Measurements from ENCODE around the gene CCDC92.

- TF ChIP-seq CTCF (IDR thresholded peaks at IDR 0.05; ENCODE audit: poor library complexity): no peak
- no peak for TF ChIP-seq EZH2 (IDR thresholded peaks at IDR 0.05; ENCODE audit: borderline replicate concordance)
- TF ChIP-seq EZH2phosphoT487 (IDR thresholded peaks at IDR 0.05; ENCODE audit: low read depth, severe bottlenecking, unreplicated experiment): no peak
These were observed 1.1 kb upstream of the CCDC92 start for GRCh38 chr12:123973552-123974341.

All from hepatocyte (in vitro differentiated cells).